HG03520 (cell line): ENCODE data around the gene ABHD2.
A peak's percentile ranks its signal among the peaks of the same experiment; 100 is the strongest.
"Not testable (repeated sequence)": the region's sequence is repeated elsewhere in the genome, so short reads cannot be mapped to it uniquely, and the experiment has no call there.

Source experiments
- ATAC-seq: cut with Tn5 transposase; IDR thresholded peaks from one replicate; pipeline ENCODE4 v1.9.1; 2021; ENCODE audit warnings: mild to moderate bottlenecking, moderate library complexity; ENCODE audit not compliant: unreplicated experiment

ABHD2 gene

GRCh38 chr15:89074402-89075012 lies 13.7 kb upstream of the ABHD2 start:
- ATAC-seq = no peak

- ATAC-seq = no peak
Observed at GRCh38 chr15:89075101-89075640, 13.1 kb upstream of the ABHD2 start.

- no peak for ATAC-seq
Observed at GRCh38 chr15:89075846-89076245, 12.4 kb upstream of the ABHD2 start.

DNA sequence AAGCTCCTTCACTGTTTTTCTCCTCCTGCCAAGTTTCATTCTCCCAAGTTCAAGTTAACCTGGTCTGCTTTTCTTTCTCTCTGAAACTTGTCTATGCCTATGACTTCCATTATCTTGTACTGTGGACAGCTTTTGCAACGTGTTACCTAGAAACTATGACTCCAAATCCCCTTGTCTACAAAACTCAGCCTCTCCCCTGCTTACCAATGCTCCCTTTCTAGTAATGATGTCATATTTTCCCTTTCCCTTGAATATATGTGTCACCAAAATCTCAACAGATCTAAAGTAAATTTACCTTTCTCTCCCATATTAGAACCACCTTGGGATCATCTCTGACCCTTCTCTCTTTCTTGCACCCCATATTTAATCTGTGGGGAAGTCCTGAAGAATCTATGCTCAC lies 10.5 kb upstream of the ABHD2 start:
- ATAC-seq = no peak

DNA sequence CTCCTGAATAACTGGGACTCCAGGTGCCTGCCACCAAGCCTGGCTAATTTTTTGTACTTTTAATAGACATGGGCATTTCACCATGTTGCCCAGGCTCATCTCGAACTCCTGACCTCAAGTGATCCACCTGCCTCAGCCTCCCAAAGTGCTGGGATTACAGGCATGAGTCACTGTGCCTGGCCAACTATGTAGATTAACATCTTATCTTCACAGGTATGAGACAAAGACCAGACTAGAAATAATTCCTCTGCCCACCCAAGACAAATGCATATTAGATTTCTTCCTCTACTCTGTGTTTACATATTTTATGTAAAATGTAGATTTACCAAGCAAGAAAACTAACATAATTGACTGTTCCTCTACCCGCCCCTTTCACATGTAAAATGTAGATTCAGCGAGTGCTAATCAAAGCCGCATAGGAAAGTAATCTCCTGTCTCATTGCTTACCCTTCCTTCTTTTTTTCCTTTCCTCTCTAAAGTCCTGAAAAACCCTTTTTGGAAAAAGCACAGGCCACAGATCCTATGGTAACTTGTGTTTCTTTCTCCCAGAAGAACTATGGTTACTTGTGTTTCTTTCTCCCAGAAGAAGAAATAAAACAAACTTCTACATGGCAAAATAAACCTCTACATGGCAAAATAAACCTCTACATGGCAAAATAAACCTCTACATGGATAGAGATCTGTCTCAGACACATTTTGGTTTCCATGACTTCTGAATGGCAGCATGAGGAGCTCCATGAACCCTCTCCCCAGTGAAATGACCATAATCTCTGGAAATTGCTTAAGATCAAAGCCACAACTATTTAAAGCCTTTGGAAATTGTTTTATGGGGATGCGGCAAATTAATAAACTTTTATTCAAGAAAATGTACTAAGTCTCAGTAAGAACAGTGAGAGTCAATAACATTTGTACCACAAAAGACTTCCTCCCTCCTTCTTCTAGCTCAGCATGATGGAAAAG lies 9.1 kb upstream of the ABHD2 start:
- no peak for ATAC-seq

DNA sequence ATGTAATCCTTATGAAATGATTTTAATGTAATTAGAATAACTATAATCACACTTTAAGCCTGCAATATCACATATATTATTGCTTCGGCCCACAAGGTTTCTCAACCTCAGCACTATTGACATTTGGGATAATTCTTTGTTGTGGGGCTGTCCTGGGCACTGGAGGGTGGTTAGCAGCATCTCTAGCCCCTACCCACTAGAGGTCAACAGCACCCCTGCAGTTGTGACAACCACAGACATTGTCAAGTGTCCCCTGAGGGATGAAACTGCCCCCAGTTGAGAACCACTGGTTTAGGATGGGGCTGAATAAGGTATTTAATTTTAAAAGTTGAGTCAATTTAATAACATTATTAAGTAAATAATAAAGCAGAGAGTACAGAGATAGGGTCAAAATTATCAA lies 6.4 kb upstream of the ABHD2 start:
- ATAC-seq = no peak

DNA sequence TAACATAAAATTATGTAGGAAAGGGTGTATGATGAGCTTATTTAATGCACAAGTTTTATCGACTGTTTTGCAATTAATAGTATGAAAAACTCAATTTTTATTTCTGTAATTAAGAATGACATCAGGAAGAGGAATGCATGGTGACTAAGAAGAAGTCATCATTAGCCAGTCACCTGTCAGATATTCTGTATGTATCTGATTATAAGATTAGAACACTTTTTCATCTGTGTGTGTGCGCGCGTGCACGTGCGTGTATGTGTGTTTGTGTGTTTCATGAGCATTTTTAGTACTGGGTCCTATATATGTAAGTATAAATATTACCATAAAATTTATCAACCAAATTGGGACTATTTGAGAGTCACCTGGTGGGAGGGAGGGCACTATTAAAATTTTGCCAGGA lies 5.0 kb upstream of the ABHD2 start:
- no peak for ATAC-seq

DNA sequence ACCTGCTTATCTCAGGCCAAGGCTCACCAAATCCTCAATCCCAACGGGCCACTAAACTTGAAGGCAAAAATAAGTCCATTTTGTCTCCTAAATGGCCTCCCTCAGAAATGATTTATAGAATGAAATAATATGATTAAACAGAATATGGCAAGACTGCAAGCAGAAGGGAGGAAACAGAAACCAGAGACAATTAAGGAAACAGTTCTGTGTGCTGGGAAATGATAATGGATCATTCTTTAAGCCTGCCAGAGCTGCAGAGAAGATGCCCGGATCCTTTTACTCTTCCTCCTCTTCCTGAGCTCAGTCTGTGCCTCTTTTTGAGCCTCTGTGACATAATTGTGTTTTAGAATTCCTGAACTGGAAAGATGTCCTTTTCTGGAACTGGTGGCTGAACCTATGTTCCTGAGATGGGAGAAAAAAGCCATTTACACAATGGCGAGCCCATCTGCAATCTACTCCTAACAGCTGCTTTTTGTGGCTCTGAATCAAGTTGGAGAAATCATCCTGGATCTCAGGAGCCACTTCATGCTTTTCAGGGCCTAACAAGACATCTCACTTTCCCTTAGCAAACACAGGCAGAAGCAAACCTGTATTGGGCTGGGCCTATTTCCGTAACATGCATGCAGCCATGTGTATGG lies 2.8 kb upstream of the ABHD2 start:
- no peak for ATAC-seq

- ATAC-seq = not testable (repeated sequence)
Observed at GRCh38 chr15:89085933-89086332, 2.3 kb upstream of the ABHD2 start.

- ATAC-seq = not testable (repeated sequence)
Observed at GRCh38 chr15:89086390-89086789, 1.9 kb upstream of the ABHD2 start.

GRCh38 chr15:89087161-89087829 lies 961 bp upstream of the ABHD2 start:
- ATAC-seq = no peak

DNA sequence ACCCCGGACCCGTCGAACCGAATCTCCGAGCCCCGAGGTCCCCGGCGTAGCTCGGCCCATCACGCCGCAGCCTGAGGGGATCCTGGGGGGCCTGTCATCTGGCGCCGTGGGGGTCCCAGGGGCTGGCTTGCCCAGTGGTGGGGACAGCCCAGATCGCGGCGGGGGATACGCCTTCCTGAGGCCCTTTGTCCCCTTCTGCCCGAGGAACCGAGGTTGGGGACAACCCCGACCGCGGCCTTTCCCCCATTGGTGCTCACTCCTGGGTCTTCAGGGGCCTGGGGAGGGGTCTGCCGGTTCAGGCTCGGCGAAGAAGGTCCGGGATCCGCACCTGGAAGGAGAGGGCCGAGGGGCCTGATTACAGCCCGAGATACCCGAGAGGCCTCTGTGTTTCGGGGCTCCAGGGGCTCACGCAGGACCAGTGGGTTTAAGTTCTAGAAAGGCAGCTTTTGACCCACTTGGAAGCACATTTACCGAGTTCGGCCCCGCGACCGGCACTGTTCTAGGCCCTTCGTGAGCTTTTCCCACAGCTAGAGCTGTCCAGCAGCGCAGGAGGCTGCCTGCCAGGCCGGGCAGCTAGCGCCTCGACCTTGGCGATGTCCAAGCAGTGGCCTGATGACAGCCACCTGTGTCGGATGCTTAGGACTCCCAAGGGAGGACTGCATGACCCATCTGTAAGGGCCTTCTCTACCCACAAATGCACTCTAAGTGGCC lies 504 bp downstream of the ABHD2 start:
- ATAC-seq = peak; percentile 3

- ATAC-seq = no peak
Observed at GRCh38 chr15:89089316-89090230, 1.3 kb downstream of the ABHD2 start.

- no peak for ATAC-seq
Observed at GRCh38 chr15:89090791-89091626, 2.8 kb downstream of the ABHD2 start.

DNA sequence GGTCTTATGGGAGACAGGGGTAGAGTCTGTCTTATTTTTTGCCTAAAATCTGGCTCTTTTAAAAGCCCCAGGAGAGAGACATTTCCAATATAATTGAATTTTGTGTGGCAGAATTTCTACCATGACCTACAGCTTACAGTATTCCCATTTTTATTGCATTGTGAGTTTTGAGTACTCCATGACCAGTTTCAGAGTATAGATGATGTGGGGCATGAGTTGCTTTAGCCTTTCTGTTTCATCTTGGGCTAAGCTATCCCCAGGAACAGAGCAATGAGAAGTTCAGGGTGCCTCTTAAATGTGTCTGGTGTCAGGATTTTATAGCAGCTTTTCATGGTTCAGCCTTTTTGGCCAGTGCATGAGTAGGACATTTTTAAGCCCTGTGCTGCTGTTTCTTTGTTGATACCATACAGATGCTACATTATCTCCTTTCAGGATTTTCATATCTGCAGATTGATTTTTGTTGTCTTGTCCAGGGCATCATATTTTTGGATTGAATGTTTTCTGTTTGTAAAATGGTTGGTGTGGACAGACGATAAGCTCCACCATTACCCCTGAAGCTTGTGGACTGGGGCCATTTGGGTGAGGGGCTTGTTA lies 3.5 kb downstream of the ABHD2 start:
- ATAC-seq = no peak

GRCh38 chr15:89093509-89093908 lies 5.3 kb downstream of the ABHD2 start:
- ATAC-seq = no peak

GRCh38 chr15:89095073-89095472 lies 6.8 kb downstream of the ABHD2 start:
- ATAC-seq = no peak

GRCh38 chr15:89095556-89095955 lies 7.3 kb downstream of the ABHD2 start:
- no peak for ATAC-seq
